HG03045 (cell line): Measurements from ENCODE around the gene ZNF777.

Source experiments
- ATAC-seq: cut with Tn5 transposase; IDR thresholded peaks from one replicate; pipeline ENCODE4 v1.9.1; 2021; ENCODE audit warnings: mild to moderate bottlenecking, moderate library complexity; ENCODE audit not compliant: unreplicated experiment

The ZNF777 gene

GRCh38 chr7:149477494-149478443 lies 16.9 kb upstream of the ZNF777 start:
- no peak for ATAC-seq

GRCh38 chr7:149476791-149477190 lies 15.9 kb upstream of the ZNF777 start:
- ATAC-seq = no peak

GRCh38 chr7:149475121-149476045 lies 14.5 kb upstream of the ZNF777 start:
- no peak for ATAC-seq

GRCh38 chr7:149474309-149475120 lies 13.7 kb upstream of the ZNF777 start:
- no peak for ATAC-seq

GRCh38 chr7:149473251-149473650 lies 12.4 kb upstream of the ZNF777 start:
- ATAC-seq = no peak

- ATAC-seq = no peak
These were observed 10.6 kb upstream of the ZNF777 start for GRCh38 chr7:149471289-149471953.

- no peak for ATAC-seq
These were observed 8.9 kb upstream of the ZNF777 start for GRCh38 chr7:149469806-149470205.

- no peak for ATAC-seq
These were observed 7.3 kb upstream of the ZNF777 start for GRCh38 chr7:149468208-149468607.

- no peak for ATAC-seq
These were observed 6.5 kb upstream of the ZNF777 start for GRCh38 chr7:149467321-149467859.

- ATAC-seq = no peak
These were observed 5.5 kb upstream of the ZNF777 start for GRCh38 chr7:149466364-149466763.

- ATAC-seq = no peak
These were observed 2.8 kb upstream of the ZNF777 start for GRCh38 chr7:149463500-149464161.

- ATAC-seq = no peak
These were observed 1.2 kb upstream of the ZNF777 start for GRCh38 chr7:149462101-149462520.

GRCh38 chr7:149459540-149460452 lies 1.1 kb downstream of the ZNF777 start:
- ATAC-seq = peak; percentile 40

GRCh38 chr7:149459201-149459539 lies 1.7 kb downstream of the ZNF777 start:
- ATAC-seq = no peak

GRCh38 chr7:149458235-149458634 lies 2.6 kb downstream of the ZNF777 start:
- no peak for ATAC-seq

GRCh38 chr7:149457766-149458165 lies 3.1 kb downstream of the ZNF777 start:
- no peak for ATAC-seq

- no peak for ATAC-seq
These were observed 4.1 kb downstream of the ZNF777 start for GRCh38 chr7:149456506-149457421.
